HepG2 (cell line): ENCODE results near the gene RRBP1. TPM values are rescaled to one million over a fixed set of nuclear protein-coding genes. Genes with fewer than 3 reads are reported as not detected.

Source experiments
- ATAC-seq: fragments of 200-7000 bp; cut with Tn5 transposase; 3 replicates; pipeline ENCODE4 v1.9.1; 2020; ENCODE audit warnings: mild to moderate bottlenecking, moderate library complexity
- BruUV-seq: library from RNA; stranded (reverse); fragments of 400-500 nt; replicated peaks from 2 replicates; lab custom pipeline; 2021; lab: Mats Ljungman, UMichigan
- CTCF ChIA-PET: fragments of 300-600 bp; formaldehyde crosslinking; extraction: SDS; loops from one replicate; lab custom pipeline; 2021; ENCODE audit warnings: low total read pairs, inconsistent platforms, low intra/inter-chr PET ratio; lab: Yijun Ruan, JAX
- POLR2A ChIA-PET: fragments of 350-600 bp; sonication (Branson Sonifier 250); formaldehyde crosslinking; loops from one replicate; lab custom pipeline; 2020; ENCODE audit warnings: antibody characterized with exemption, inconsistent platforms; lab: Yijun Ruan, JAX
- DNase-seq: peaks from one replicate; pipeline ENCODE4 v3.0.0-alpha.2; 2015; ENCODE audit warnings: low spot score
- FAIRE-seq: peaks from 3 replicates; lab custom pipeline; 2011; peaks lifted over from hg19 to GRCh38; lab: Jason Lieb, UNC
- H2AFZ ChIP-seq: one replicate; pipeline ENCODE4 v1.6.1; 2011; ENCODE audit warnings: low read length, inconsistent platforms
- H3K27ac ChIP-seq: fragments of 300-600 bp; 3 replicates; pipeline ENCODE4 v1.8.0; 2011; ENCODE audit warnings: mixed run types, mild to moderate bottlenecking, mixed read lengths, low read length, inconsistent platforms; ENCODE audit not compliant: insufficient read depth; ENCODE audit errors: extremely low read length
- H3K27me3 ChIP-seq, 2 experiments: fragments of 200-600 bp in 1 of 2; 2 replicates in 1 of 2; 3 replicates in 1 of 2; pipeline versions ENCODE4 v1.6.0 to v1.8.0; 2011; ENCODE audit warnings: low read length in 2 of 2, mild to moderate bottlenecking in 2 of 2, moderate library complexity in 2 of 2, inconsistent platforms in 1 of 2; ENCODE audit not compliant: insufficient read depth in 2 of 2, control insufficient read depth in 1 of 2
- H3K36me3 ChIP-seq, 2 experiments: fragments of 200-600 bp in 1 of 2; replicated peaks in 1 of 2; 2 replicates in 1 of 2; 3 replicates in 1 of 2; pipeline versions ENCODE4 v1.5.1 to v1.8.0; 2011; ENCODE audit warnings: low read length in 2 of 2, inconsistent platforms in 1 of 2; ENCODE audit not compliant: insufficient read depth in 2 of 2, control insufficient read depth in 1 of 2
- H3K4me1 ChIP-seq: 2 replicates; pipeline ENCODE4 v1.5.1; 2012; ENCODE audit warnings: low read length, inconsistent platforms; ENCODE audit not compliant: insufficient read depth
- H3K4me2 ChIP-seq: 2 replicates; pipeline ENCODE4 v1.6.0; 2011; ENCODE audit warnings: low read depth, low read length, inconsistent platforms
- H3K4me3 ChIP-seq, 3 experiments: fragments of 200-600 bp in 1 of 3; sonication (generic), shearing (Covaris generic) in 1 of 3; replicated peaks in 1 of 3; 2 replicates each; pipeline ENCODE4 v1.5.1; 2011 to 2016; ENCODE audit warnings: low read length in 3 of 3, inconsistent platforms in 2 of 3, low read depth in 2 of 3, mild to moderate bottlenecking in 2 of 3, control low read depth in 1 of 3, mixed read lengths in 1 of 3; ENCODE audit not compliant: insufficient read depth in 1 of 3
- H3K79me2 ChIP-seq: one replicate; pipeline ENCODE4 v1.6.1; 2011; ENCODE audit warnings: low read length, inconsistent platforms; ENCODE audit not compliant: insufficient read depth
- H3K9ac ChIP-seq: 2 replicates; pipeline ENCODE4 v1.6.0; 2011; ENCODE audit warnings: mild to moderate bottlenecking, low read depth, low read length, inconsistent platforms; ENCODE audit not compliant: insufficient read depth
- H3K9me3 ChIP-seq: 2 replicates; pipeline ENCODE4 v1.5.1; 2012; ENCODE audit warnings: mild to moderate bottlenecking, low read length
- H4K20me1 ChIP-seq: 2 replicates; pipeline ENCODE4 v1.6.0; 2011; ENCODE audit warnings: inconsistent platforms, mild to moderate bottlenecking, low read length, moderate library complexity; ENCODE audit not compliant: insufficient read depth
- AGO2 ChIP-seq: fragments of 200-400 bp; formaldehyde crosslinking; optimal IDR thresholded peaks from 2 replicates; pipeline ENCODE3; 2017; ENCODE audit warnings: mild to moderate bottlenecking, low read depth, low read length, moderate library complexity
- EEA1 ChIP-seq: sonication (generic); formaldehyde crosslinking; IDR thresholded peaks from 2 replicates; pipeline ENCODE4 v1.5.1; 2020; ENCODE audit warnings: mild to moderate bottlenecking, missing genetic modification reagents, borderline replicate concordance
- KLF11 ChIP-seq: IDR thresholded peaks from 2 replicates; pipeline ENCODE4 v1.6.1; 2016; ENCODE audit warnings: missing compliant biosample characterization
- MAZ ChIP-seq, 2 experiments: sonication (generic) in 1 of 2; formaldehyde crosslinking in 1 of 2; IDR thresholded peaks; 2 replicates each; pipeline versions ENCODE4 v1.5.0 to v1.6.1; 2012 to 2020; ENCODE audit warnings: low read depth in 2 of 2, mild to moderate bottlenecking in 2 of 2, borderline replicate concordance in 1 of 2, improper control_type of control experiment in 1 of 2, low read length in 1 of 2, missing genetic modification reagents in 1 of 2, moderate library complexity in 1 of 2
- MED8 ChIP-seq: sonication (generic); formaldehyde crosslinking; IDR thresholded peaks from 2 replicates; pipeline ENCODE4 v1.8.1; 2023; ENCODE audit warnings: mild to moderate bottlenecking, missing genetic modification reagents; ENCODE audit not compliant: insufficient replicate concordance
- NCOA1 ChIP-seq: sonication (generic); formaldehyde crosslinking; IDR thresholded peaks from 2 replicates; pipeline ENCODE4 v1.9.0; 2021; ENCODE audit warnings: missing genetic modification reagents
- POLR2A ChIP-seq, 2 experiments: IDR thresholded peaks; 2 replicates each; pipeline ENCODE4 v1.6.1; 2011; ENCODE audit warnings: low read depth in 2 of 2, low read length in 2 of 2, mild to moderate bottlenecking in 1 of 2, moderate library complexity in 1 of 2; ENCODE audit not compliant: insufficient read depth in 1 of 2
- RBM22 ChIP-seq: fragments of 200-400 bp; formaldehyde crosslinking; optimal IDR thresholded peaks from 2 replicates; pipeline ENCODE3; 2017; ENCODE audit warnings: mild to moderate bottlenecking, low read length, moderate library complexity
- RBM39 ChIP-seq: fragments of 200-400 bp; formaldehyde crosslinking; IDR thresholded peaks from one replicate; pipeline ENCODE4 v1.6.1; 2018; ENCODE audit warnings: antibody characterized with exemption, mild to moderate bottlenecking, low read depth, low read length; ENCODE audit not compliant: poor library complexity, severe bottlenecking
- ZNF317 ChIP-seq: sonication (generic); formaldehyde crosslinking; IDR thresholded peaks from 2 replicates; pipeline ENCODE4 v1.5.0; 2020; ENCODE audit warnings: mild to moderate bottlenecking, missing genetic modification reagents
- ZNF572 ChIP-seq: sonication (generic); formaldehyde crosslinking; IDR thresholded peaks from 2 replicates; pipeline ENCODE4 v1.5.1; 2020; ENCODE audit warnings: mild to moderate bottlenecking, missing genetic modification reagents
- ZNF703 ChIP-seq: sonication (generic); formaldehyde crosslinking; IDR thresholded peaks from 2 replicates; pipeline ENCODE4 v1.5.1; 2020; ENCODE audit warnings: missing genetic modification reagents, mild to moderate bottlenecking, moderate library complexity, borderline replicate concordance
- WGBS: methylation state at CpG from one replicate; pipeline ENCODE4 v1.1.6; 2017; ENCODE audit warnings: low lambda C conversion rate; 5-methylcytosine and 5-hydroxymethylcytosine counted together
- in situ Hi-C: cut with HindIII; loops from 2 replicates; pipeline ENCODE4 v1.10.0; 2017; ENCODE audit warnings: low pct_unique_long_range_greater_than_20kb; ENCODE audit not compliant: extremely low pct_ligation_motif_present
- intact Hi-C: fragments of 100-400 bp; cut with micrococcal nuclease; formaldehyde crosslinking; loops from one replicate; pipeline ENCODE4 v1.10.0; 2022; ENCODE audit not compliant: unreplicated experiment
- polyA plus RNA-seq, 8 experiments: library from polyadenylated mRNA; depleted of rRNA in 3 of 8; stranded (reverse) in 7 of 8; unstranded in 1 of 8; fragments of >200 nt; fragmentation: Illumina TruSeq in 4 of 8; extraction: Trizol in 4 of 8; gene quantifications; 2 replicates each; pipeline versions ENCODE4 v1.2.1 to v1.2.3, GENCODE V29; 2011 to 2016; ENCODE audit warnings: low read depth in 4 of 8, missing spikeins in 1 of 8, mixed read lengths in 1 of 8; ENCODE audit not compliant: insufficient read depth in 1 of 8
- total RNA-seq, 5 experiments: library from RNA; depleted of rRNA; stranded (reverse); fragments of >200 nt; fragmentation: Illumina TruSeq; extraction: Trizol; gene quantifications; 2 replicates each; pipeline ENCODE4 v1.2.3, GENCODE V29; 2016; ENCODE audit warnings: low read depth in 1 of 5
- TF ChIP-seq, protein P1 (sequence below): sonication (generic); formaldehyde crosslinking; conservative IDR thresholded peaks from 2 replicates; pipeline ENCODE4 v1.8.1; 2023; ENCODE audit warnings: missing genetic modification reagents

Gene RRBP1
- total and polyA plus RNA-seq, 2 of the 13 experiments (the other 11 are each of a cell fraction or from before 2014, with no cell fraction given): 150 to 222 TPM

DNA sequence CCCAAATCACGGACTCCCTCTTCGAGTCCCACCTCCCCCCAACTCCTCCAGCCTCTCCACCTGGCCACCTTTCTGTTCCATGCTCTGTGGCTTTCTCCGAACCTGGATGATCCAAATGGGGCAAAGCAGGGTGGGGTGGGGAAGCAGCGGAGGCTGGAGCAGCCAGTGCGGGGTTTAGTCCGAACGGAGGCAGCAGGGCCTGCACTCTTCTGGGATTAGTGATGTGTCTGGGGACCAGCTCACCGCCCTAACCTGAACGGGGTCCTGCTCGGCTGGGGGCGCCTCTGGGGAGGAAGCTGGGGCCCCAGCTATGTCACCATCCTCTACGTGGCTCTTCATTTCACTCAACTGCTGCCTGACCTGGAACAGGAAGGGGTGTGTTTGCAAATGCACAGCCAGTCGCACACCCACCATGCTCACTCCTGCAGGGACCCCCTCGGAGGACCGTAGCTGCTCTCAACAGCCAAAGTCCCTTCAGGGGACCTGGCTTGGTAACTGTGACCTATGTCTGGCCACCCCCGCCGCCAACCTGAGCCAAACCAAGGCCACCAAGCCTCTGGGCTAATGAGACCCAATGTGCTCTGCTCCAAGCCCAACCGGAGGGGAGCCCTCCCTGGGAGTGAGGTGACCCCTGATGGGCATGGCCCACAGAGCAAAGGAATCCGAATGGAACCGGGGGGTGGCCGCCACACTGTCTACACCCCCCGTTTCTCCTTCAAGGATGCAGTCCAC is 65.4 kb downstream of the RRBP1 start:
- peaks cover 28% of the 10 kb centered on the region; the same call in 1 of the 2 replicates for H4K20me1 ChIP-seq
- no TSS peak for BruUV-seq
- ChIA-PET POLR2A (no interaction called here), CTCF (interaction anchor here (1.5 to 3.3 kb wide), 2 partner anchors 80 to 112 kb away, joined by 6 to 47 read pairs; no protein-coding TSS in a partner anchor)
- H3K79me2 ChIP-seq: no peaks in the 10 kb centered on the region
- intact Hi-C loops: loop anchor here (1.0 kb wide), 2 partner anchors 79 to 111 kb away; no protein-coding TSS in a partner anchor
- H3K36me3 ChIP-seq: peaks cover 65 to 77% of the 10 kb centered on the region in 2 experiments
- H2AFZ ChIP-seq: no peak overlapping the region
- ATAC-seq (no peak), DNase-seq (no peak), FAIRE-seq (no peak)
- no peak overlapping the region for H3K27ac ChIP-seq
- TF ChIP-seq, protein P1, sequence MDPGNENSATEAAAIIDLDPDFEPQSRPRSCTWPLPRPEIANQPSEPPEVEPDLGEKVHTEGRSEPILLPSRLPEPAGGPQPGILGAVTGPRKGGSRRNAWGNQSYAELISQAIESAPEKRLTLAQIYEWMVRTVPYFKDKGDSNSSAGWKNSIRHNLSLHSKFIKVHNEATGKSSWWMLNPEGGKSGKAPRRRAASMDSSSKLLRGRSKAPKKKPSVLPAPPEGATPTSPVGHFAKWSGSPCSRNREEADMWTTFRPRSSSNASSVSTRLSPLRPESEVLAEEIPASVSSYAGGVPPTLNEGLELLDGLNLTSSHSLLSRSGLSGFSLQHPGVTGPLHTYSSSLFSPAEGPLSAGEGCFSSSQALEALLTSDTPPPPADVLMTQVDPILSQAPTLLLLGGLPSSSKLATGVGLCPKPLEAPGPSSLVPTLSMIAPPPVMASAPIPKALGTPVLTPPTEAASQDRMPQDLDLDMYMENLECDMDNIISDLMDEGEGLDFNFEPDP (CRISPR knock-in tag): 0 out of 2 replicates have a peak, but pooled peaks have one; percentile 46
- no peak for TF ChIP-seq KLF11 (CRISPR knock-in tag)
- TF ChIP-seq RBM22: peak; percentile 6
- TF ChIP-seq POLR2A (IDR thresholded peaks at IDR 0.05; ENCODE audit: insufficient read depth in 1 of 2, low read depth in 2 of 2, low read length in 2 of 2): no peak; a peak in 1 of 4 replicates
- TF ChIP-seq MAZ (IDR thresholded peaks at IDR 0.05; ENCODE audit: borderline replicate concordance, low read depth, low read length): no peak
- 0 out of 2 replicates have a peak, but pooled peaks have one; percentile 1 for TF ChIP-seq MAZ (CRISPR knock-in tag; IDR thresholded peaks at IDR 0.05; ENCODE audit: low read depth)
- no peak for TF ChIP-seq EEA1 (CRISPR knock-in tag)
- TF ChIP-seq ZNF703: no peak
- TF ChIP-seq AGO2: peak; percentile 16
- peak; percentile 70; the same call in 1 of the 2 replicates for TF ChIP-seq ZNF572 (CRISPR knock-in tag)
- peak; percentile 12 for TF ChIP-seq RBM39
- TF ChIP-seq ZNF317 (CRISPR knock-in tag): no peak
- peak; percentile 11 for TF ChIP-seq MED8
- 0 out of 2 replicates have a peak, but pooled peaks have one; percentile 60 for TF ChIP-seq NCOA1 (CRISPR knock-in tag)
- 92% methylated on average over 21 of the region's 22 CpGs for WGBS
- H3K27me3 ChIP-seq: no peaks in the 10 kb centered on the region
- H3K9me3 ChIP-seq: no peaks in the 10 kb centered on the region
- H3K4me2 ChIP-seq: no peak overlapping the region
- peaks cover 20% of the 10 kb centered on the region for H3K4me1 ChIP-seq
- in situ Hi-C loops: no loop called here
- no peak overlapping the region for H3K4me3 ChIP-seq
- H3K9ac ChIP-seq: no peak overlapping the region
